Stimulated activated CD4-positive, alpha-beta T cell treated with anti-CD3 and anti-CD28 coated beads, Interleukin-2, amount 100 ng/mL, for 24 hours (primary cell): ENCODE data around the gene RALGDS.

Experiments
- DNase-seq, 2 donors: peaks; one replicate each; pipeline ENCODE4 v3.0.0-alpha.2; 2020

The RALGDS gene

GRCh38 chr9:133048595-133048994 lies 72.4 kb downstream of the RALGDS start:
- no peak for DNase-seq
